ENCODE data around the gene HTR2B. TPM values are rescaled to one million over a fixed set of nuclear protein-coding genes. Genes with fewer than 3 reads are reported as not detected.
A peak's percentile ranks its signal among the peaks of the same experiment; 100 is the strongest.

HTR2B gene
- total and polyA plus RNA-seq, 7 donors: 0.23 to 18.3 (median 7.6) TPM; not detected in 1

DNA sequence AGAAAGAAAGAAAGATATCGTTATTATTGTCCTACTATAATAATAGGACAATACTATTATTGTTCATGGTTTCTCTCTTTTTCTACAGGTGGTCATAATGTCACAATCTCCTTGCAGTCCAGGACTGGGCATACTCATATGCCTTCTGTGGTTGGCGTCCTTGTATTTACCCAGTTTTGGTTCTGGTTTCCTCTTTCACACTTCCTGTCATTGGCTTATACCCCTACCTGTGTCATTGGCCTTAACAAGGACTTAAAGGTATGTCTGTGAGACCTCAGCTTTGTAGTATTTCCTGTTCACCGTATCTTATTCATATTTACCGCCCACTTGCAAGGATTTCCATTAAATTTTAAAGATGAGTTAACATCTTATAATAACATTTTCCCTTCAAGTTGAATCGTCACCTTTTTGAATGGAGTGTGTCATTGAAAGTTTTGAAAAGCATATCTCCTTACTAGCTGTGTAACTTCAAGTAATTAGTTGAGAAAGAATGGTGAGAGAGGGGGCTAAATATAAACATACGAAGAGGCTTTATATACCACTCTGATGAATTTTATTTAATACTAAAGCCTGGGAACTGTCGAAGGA, 36.5 kb upstream of the HTR2B start:
- Histone ChIP-seq H3K4me3 (no peak overlapping the region), H3K4me1 (peaks cover 0 to 27% (median 18%) of the 10 kb centered on the region in 4 donors), H3K27me3 (no peaks in the 10 kb centered on the region), H3K9me3 (no peaks in the 10 kb centered on the region), H3K36me3 (peaks cover 0 to 26% (median 3%) of the 10 kb centered on the region in 4 donors), H3K27ac (peak overlapping the region; percentile 47 to 80 (median 66))
- intact Hi-C loops (cut with DNase I): no loop called here
- TF ChIP-seq EP300 (IDR thresholded peaks at IDR 0.05): no peak
- WGBS, 2 donors: 75 to 86% methylated on average over 7 of the region's 7 CpGs
- DNase-seq: no peak

DNA sequence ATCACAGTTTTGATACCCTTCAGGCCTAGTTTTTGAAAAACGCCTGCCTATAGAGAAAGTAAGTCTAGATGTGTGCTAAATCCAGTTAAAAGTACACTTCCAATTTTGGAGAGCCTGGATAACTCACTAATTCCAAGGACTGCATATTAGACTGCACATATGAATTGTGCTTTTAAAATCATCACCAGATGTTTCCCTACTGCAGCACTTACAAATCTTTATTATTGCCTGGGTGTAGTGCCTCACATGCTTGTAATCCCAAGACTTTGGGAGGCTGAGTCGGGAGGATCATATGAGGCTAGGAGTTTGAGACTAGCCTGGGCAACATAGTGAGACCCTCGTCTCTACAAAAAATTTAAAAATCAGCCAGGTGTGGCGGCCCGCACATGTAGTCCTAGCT, 35.9 kb upstream of the HTR2B start:
- no peak overlapping the region for H3K4me3 ChIP-seq
- 95 to 99% methylated on average over 5 of the region's 5 CpGs for WGBS, 2 donors
- H3K27ac ChIP-seq: peak overlapping the region in 2 of 4 donors; percentile 70 to 80
- no peaks in the 10 kb centered on the region for H3K9me3 ChIP-seq
- H3K27me3 ChIP-seq: no peaks in the 10 kb centered on the region
- H3K4me1 ChIP-seq: peaks cover 0 to 27% (median 18%) of the 10 kb centered on the region in 4 donors
- H3K36me3 ChIP-seq: peaks cover 0 to 19% (median 0%) of the 10 kb centered on the region in 4 donors
- intact Hi-C loops (cut with DNase I): no loop called here
- TF ChIP-seq POLR2AphosphoS5 (IDR thresholded peaks at IDR 0.05) (no peak), EP300 (IDR thresholded peaks at IDR 0.05) (no peak), POLR2A (IDR thresholded peaks at IDR 0.05) (no peak)
- TF ChIP-seq, protein P1, sequence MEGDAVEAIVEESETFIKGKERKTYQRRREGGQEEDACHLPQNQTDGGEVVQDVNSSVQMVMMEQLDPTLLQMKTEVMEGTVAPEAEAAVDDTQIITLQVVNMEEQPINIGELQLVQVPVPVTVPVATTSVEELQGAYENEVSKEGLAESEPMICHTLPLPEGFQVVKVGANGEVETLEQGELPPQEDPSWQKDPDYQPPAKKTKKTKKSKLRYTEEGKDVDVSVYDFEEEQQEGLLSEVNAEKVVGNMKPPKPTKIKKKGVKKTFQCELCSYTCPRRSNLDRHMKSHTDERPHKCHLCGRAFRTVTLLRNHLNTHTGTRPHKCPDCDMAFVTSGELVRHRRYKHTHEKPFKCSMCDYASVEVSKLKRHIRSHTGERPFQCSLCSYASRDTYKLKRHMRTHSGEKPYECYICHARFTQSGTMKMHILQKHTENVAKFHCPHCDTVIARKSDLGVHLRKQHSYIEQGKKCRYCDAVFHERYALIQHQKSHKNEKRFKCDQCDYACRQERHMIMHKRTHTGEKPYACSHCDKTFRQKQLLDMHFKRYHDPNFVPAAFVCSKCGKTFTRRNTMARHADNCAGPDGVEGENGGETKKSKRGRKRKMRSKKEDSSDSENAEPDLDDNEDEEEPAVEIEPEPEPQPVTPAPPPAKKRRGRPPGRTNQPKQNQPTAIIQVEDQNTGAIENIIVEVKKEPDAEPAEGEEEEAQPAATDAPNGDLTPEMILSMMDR (IDR thresholded peaks at IDR 0.05): no peak
- DNase-seq: no peak

DNA sequence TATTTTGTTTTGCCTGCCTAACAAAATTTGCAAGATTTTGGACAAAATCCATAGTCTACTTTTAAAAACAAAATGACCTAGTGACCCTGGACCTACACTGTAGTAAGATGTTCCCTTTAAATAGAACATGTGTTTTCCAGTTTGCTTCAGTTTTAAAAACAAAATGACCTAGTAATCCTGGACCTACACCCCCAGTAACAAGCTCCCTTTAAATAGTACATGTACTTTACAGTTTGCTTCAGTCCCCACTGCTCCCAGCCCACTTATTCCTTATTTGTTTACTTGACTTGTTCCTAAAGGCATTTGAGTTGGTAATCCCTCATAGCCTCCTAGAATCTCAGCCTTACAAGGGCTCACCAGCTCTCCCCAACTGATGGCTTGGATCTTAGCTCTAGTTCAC, 34.5 kb upstream of the HTR2B start:
- H3K27me3 ChIP-seq: no peaks in the 10 kb centered on the region
- H3K9me3 ChIP-seq: no peaks in the 10 kb centered on the region
- intact Hi-C loops (cut with DNase I): no loop called here
- H3K4me3 ChIP-seq: no peak overlapping the region
- no peak for TF ChIP-seq POLR2A (IDR thresholded peaks at IDR 0.05)
- TF ChIP-seq, protein P1 (IDR thresholded peaks at IDR 0.05): no peak
- TF ChIP-seq POLR2AphosphoS5 (IDR thresholded peaks at IDR 0.05): no peak
- no peak for TF ChIP-seq EP300 (IDR thresholded peaks at IDR 0.05)
- peaks cover 0 to 18% (median 0%) of the 10 kb centered on the region in 4 donors for H3K36me3 ChIP-seq
- no peak for DNase-seq
- peak overlapping the region in 1 of 4 donors; percentile 9 for H3K27ac ChIP-seq
- peaks cover 0 to 27% (median 18%) of the 10 kb centered on the region in 4 donors for H3K4me1 ChIP-seq

DNA sequence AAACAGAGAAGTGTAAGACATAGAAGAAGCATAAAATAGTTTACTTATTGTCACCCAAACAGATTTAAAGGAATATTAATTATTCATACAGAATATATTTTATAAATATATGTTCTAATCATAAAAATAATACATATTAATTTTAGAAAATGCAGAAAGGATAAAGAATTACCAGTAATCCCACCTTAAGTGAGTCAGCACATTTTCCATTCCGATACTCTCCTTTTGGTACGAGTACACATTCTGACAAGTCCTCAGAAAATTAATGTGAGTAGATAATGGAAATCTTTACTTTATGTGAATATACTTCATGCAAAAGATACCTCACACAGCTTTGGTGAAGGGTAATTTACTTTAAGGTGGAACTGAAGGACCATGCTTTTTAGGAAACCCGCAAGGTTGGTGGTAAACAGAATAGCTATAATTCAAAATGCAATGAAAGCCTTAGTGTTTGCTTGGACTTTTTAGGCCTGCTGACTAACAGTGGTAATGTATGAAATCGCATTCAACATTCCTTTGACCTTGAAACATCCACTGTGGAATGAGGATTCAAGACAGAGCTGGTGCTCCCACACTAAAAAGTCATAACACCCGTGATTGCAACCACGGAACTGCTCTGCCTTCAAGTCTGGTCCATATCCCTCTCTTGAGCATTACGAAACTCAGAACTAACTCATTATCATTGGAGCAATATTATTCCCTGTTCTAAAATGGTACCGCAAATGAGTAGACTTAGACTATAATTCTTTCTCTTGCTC, 28.1 kb upstream of the HTR2B start:
- DNase-seq: no peak

DNA sequence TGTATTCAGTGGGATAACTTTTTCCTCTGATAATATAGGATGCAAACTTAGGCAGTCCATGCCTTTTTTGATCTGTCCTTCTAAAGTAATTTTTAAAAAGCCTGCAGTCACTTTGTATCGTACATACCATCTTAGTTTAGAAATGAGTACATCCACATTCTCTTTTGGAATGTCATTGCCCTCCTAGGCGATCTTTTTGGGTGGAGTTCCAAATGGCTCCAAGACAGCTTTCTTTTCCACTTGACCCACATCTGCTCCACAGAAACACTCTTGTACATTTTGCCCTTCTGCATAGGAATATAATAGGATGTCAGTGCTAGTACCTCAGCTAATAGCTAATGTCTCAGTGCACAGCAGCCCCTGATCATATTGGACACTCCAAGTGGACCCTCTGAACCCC, 21.8 kb upstream of the HTR2B start:
- Histone ChIP-seq H3K36me3 (peaks cover 0 to 5% (median 0%) of the 10 kb centered on the region in 4 donors), H3K9me3 (no peaks in the 10 kb centered on the region), H3K27me3 (no peaks in the 10 kb centered on the region), H3K4me3 (no peak overlapping the region), H3K27ac (peak overlapping the region in 1 of 4 donors; percentile 28), H3K4me1 (peaks cover 0 to 15% (median 13%) of the 10 kb centered on the region in 4 donors)
- no peak for DNase-seq
- 90 to 93% methylated on average over 2 of the region's 2 CpGs for WGBS, 2 donors
- TF ChIP-seq, protein P1 (IDR thresholded peaks at IDR 0.05): no peak
- TF ChIP-seq POLR2A (IDR thresholded peaks at IDR 0.05): no peak
- TF ChIP-seq POLR2AphosphoS5 (IDR thresholded peaks at IDR 0.05): no peak
- TF ChIP-seq EP300 (IDR thresholded peaks at IDR 0.05): no peak
- intact Hi-C loops (cut with DNase I): no loop called here

More for the DNA sequence above, 28.1 kb upstream of the HTR2B start:
- Histone ChIP-seq H3K9me3 (no peaks in the 10 kb centered on the region), H3K27ac (peak overlapping the region in 2 of 4 donors; percentile 35 to 66), H3K36me3 (peaks cover 0 to 24% (median 5%) of the 10 kb centered on the region in 4 donors), H3K4me1 (peaks cover 0 to 12% (median 4%) of the 10 kb centered on the region in 4 donors), H3K27me3 (no peaks in the 10 kb centered on the region), H3K4me3 (no peak overlapping the region)
- intact Hi-C loops (cut with DNase I): no loop called here
- TF ChIP-seq POLR2AphosphoS5 (IDR thresholded peaks at IDR 0.05) (no peak), POLR2A (IDR thresholded peaks at IDR 0.05) (no peak), EP300 (IDR thresholded peaks at IDR 0.05) (no peak)
- WGBS, 2 donors: 94 to 97% methylated on average over 8 of the region's 8 CpGs
